Measurements from ENCODE around the gene ORC6. TPM values are rescaled to one million over a fixed set of nuclear protein-coding genes. Genes with fewer than 3 reads are reported as not detected.

Gene ORC6
- total and polyA plus RNA-seq, 10 of the 15 experiments (the other 5 are each of a cell fraction or from before 2014, with no cell fraction given), result 25.7 to 88.5 (median 49.1) TPM

- FAIRE-seq, result no peak
- BruUV-seq (replicated peaks), result no TSS peak
- WGBS (ENCODE audit: insufficient coverage, insufficient replicate concordance, low lambda C conversion rate, missing lambda C conversion rate), result 54% methylated on average over 6 of the region's 6 CpGs
Measured at GRCh38 chr16:46715769-46716305, 26.4 kb downstream of the ORC6 start.

GRCh38 chr16:46717692-46718091, 28.2 kb downstream of the ORC6 start:
- CTCF ChIA-PET, result no interaction called here

More at GRCh38 chr16:46715769-46716305, 26.4 kb downstream of the ORC6 start:
- Histone ChIP-seq H3K9me3 (replicated peaks; ENCODE audit: control insufficient read depth, insufficient read depth, low read length) (no peaks in the 10 kb centered on the region), H3K27ac (ENCODE audit: control insufficient read depth, insufficient read depth) (no peak overlapping the region), H3K9ac (ENCODE audit: control insufficient read depth, insufficient read depth, low read length) (no peak overlapping the region), H3K4me1 (ENCODE audit: control insufficient read depth, insufficient read depth, low read length) (peaks cover 10% of the 10 kb centered on the region), H2AFZ (ENCODE audit: control insufficient read depth, low read depth, low read length) (no peak overlapping the region), H3K4me2 (ENCODE audit: control insufficient read depth, insufficient read depth) (no peak overlapping the region), H3K36me3 (ENCODE audit: control insufficient read depth in 2 of 2, insufficient read depth in 2 of 2, low read length in 1 of 2) (no peaks in the 10 kb centered on the region), H4K20me1 (ENCODE audit: control insufficient read depth, insufficient read depth) (no peaks in the 10 kb centered on the region), H3K27me3 (replicated peaks in 1 of 2; ENCODE audit: control insufficient read depth in 2 of 2, insufficient read depth in 2 of 2, low read length in 1 of 2) (no peaks in the 10 kb centered on the region), H3K79me2 (ENCODE audit: control insufficient read depth, insufficient read depth, low read length) (no peaks in the 10 kb centered on the region), H3K4me3 (no peak overlapping the region)
- in situ Hi-C loops (cut with MboI), result no loop called here
- RAD21 ChIA-PET (ENCODE audit: unreplicated experiment), result no interaction called here
- SMC1A ChIA-PET (ENCODE audit: uncharacterized antibody, unreplicated experiment), result no interaction called here
- CTCF ChIA-PET, result no interaction called here
- DNase-seq (ENCODE audit: low read depth, low spot score) (no peak), ATAC-seq (no peak)
- POLR2A ChIA-PET, result no interaction called here
- TF ChIP-seq BRCA1 (IDR thresholded peaks at IDR 0.05; ENCODE audit: low read depth, low read length), result no peak
- intact Hi-C loops (cut with micrococcal nuclease; ENCODE audit: unreplicated experiment), result no loop called here

More at GRCh38 chr16:46717692-46718091, 28.2 kb downstream of the ORC6 start:
- H3K79me2 ChIP-seq (ENCODE audit: control insufficient read depth, insufficient read depth, low read length), result no peaks in the 10 kb centered on the region
- H3K36me3 ChIP-seq (ENCODE audit: control insufficient read depth in 2 of 2, insufficient read depth in 2 of 2, low read length in 1 of 2), result no peaks in the 10 kb centered on the region
- H3K4me2 ChIP-seq (ENCODE audit: control insufficient read depth, insufficient read depth), result no peak overlapping the region
- ATAC-seq (no peak), DNase-seq (ENCODE audit: low read depth, low spot score) (no peak), FAIRE-seq (no peak)
- ChIA-PET RAD21 (ENCODE audit: unreplicated experiment) (no interaction called here), SMC1A (ENCODE audit: uncharacterized antibody, unreplicated experiment) (no interaction called here), POLR2A (no interaction called here)
- no peaks in the 10 kb centered on the region for H3K9me3 ChIP-seq (replicated peaks; ENCODE audit: control insufficient read depth, insufficient read depth, low read length)
- no peak overlapping the region for H3K9ac ChIP-seq (ENCODE audit: control insufficient read depth, insufficient read depth, low read length)
- peaks cover 5% of the 10 kb centered on the region for H3K4me1 ChIP-seq (ENCODE audit: control insufficient read depth, insufficient read depth, low read length)
- 32% methylated on average over 2 of the region's 2 CpGs for WGBS (ENCODE audit: insufficient coverage, insufficient replicate concordance, low lambda C conversion rate, missing lambda C conversion rate)
- intact Hi-C loops (cut with micrococcal nuclease; ENCODE audit: unreplicated experiment) (no loop called here), in situ Hi-C loops (cut with MboI) (no loop called here)
- no peak overlapping the region for H2AFZ ChIP-seq (ENCODE audit: control insufficient read depth, low read depth, low read length)
- H3K27me3 ChIP-seq (replicated peaks in 1 of 2; ENCODE audit: control insufficient read depth in 2 of 2, insufficient read depth in 2 of 2, low read length in 1 of 2), result no peaks in the 10 kb centered on the region
- H3K27ac ChIP-seq (ENCODE audit: control insufficient read depth, insufficient read depth), result no peak overlapping the region
- no peak overlapping the region for H3K4me3 ChIP-seq
- no peaks in the 10 kb centered on the region for H4K20me1 ChIP-seq (ENCODE audit: control insufficient read depth, insufficient read depth)
- TF ChIP-seq IRF3 (IDR thresholded peaks at IDR 0.05) (no peak), ZNF274 (IDR thresholded peaks at IDR 0.05; ENCODE audit: insufficient read depth, insufficient read length) (no peak), IRF5 (IDR thresholded peaks at IDR 0.05; ENCODE audit: borderline replicate concordance) (no peak), TARDBP (IDR thresholded peaks at IDR 0.05; ENCODE audit: borderline replicate concordance) (no peak), CHD4 (IDR thresholded peaks at IDR 0.05) (no peak), NFIC (IDR thresholded peaks at IDR 0.05; ENCODE audit: low read depth, low read length) (no peak)
- no TSS peak for BruUV-seq (replicated peaks)

Data from GM12878 (cell line).